GM12874 (cell line): ENCODE measurements around the gene CCT5.

Source experiments
- TF ChIP-seq, protein P1 (sequence below): IDR thresholded peaks from 2 replicates; pipeline ENCODE4 v1.5.1; 2011; ENCODE audit warnings: low read depth, mild to moderate bottlenecking, control low read depth, low read length, moderate library complexity; ENCODE audit not compliant: insufficient read depth

The CCT5 gene

DNA sequence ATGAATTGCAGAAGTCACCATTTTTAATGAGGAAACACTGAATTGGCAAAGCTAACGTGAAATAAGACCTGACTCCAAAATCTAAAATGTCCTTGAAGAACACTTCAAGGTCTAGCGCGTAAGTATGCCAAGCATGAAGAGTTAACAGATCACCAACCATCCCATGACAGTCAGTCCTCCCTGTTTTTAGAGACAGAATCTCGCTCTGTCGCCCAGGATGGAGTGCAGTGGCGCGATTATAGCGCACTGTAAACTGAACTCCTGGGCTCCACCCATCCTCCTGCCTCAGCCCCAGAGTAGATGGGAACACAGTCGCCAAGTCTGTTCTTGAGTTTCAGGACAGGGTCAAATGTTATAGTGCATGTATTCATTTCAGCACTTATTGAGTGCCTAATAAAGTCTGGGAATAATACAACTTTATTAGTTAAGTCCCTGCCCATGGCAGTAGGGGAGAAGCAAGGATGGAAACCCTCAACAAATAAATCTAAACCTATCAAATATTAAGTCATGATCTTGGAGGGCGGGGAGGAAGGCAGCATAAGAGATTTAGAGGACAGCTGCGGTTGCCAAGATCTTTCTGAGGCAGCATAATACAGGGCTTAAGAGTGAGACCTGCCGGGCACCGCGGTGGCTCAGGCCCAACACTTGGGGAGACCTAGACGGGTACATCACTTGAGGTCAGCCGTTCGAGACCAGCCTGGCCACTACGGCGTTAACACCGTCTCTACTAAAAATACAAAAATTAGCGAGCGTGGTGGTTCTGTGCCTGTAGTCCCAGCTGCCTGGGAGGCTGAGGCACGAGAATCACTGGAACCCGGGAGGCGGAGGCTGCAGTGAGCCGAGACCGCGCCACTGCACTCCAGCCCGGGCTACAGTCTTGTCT is 1.5 kb upstream of the CCT5 start:
- TF ChIP-seq, protein P1, sequence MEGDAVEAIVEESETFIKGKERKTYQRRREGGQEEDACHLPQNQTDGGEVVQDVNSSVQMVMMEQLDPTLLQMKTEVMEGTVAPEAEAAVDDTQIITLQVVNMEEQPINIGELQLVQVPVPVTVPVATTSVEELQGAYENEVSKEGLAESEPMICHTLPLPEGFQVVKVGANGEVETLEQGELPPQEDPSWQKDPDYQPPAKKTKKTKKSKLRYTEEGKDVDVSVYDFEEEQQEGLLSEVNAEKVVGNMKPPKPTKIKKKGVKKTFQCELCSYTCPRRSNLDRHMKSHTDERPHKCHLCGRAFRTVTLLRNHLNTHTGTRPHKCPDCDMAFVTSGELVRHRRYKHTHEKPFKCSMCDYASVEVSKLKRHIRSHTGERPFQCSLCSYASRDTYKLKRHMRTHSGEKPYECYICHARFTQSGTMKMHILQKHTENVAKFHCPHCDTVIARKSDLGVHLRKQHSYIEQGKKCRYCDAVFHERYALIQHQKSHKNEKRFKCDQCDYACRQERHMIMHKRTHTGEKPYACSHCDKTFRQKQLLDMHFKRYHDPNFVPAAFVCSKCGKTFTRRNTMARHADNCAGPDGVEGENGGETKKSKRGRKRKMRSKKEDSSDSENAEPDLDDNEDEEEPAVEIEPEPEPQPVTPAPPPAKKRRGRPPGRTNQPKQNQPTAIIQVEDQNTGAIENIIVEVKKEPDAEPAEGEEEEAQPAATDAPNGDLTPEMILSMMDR, result no peak

DNA sequence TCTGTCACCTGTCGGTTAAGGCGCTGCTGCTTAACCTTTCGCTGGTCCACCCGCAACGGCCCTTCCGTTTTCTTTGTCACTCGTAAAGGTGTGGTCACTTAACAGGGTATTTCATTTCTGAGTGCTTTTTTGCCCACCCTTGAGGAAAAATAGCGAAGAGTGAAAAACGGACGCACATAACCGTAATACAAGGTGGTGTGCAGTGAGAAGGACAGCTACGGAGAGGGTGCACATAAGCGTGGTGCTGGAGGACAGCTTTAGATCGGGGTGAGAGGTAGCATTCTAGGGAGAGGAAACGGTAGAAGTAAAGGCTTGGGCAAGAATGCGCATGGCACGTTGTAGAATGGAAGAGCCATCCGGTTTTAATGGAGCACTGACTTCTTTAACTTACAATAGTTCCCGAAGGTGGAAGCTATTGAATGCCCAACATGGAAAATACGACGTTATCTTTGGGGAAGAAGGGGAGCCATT is 761 bp downstream of the CCT5 start:
- TF ChIP-seq, protein P1, result no peak

- TF ChIP-seq, protein P1, result no peak
Observed at GRCh38 chr5:10251405-10251804, 1.3 kb downstream of the CCT5 start.

- TF ChIP-seq, protein P1, result no peak
Observed at GRCh38 chr5:10253390-10253789, 3.3 kb downstream of the CCT5 start.

GRCh38 chr5:10254686-10255085 is 4.6 kb downstream of the CCT5 start:
- TF ChIP-seq, protein P1, result no peak

- TF ChIP-seq, protein P1, result no peak
Observed at GRCh38 chr5:10257870-10258269, 7.8 kb downstream of the CCT5 start.

GRCh38 chr5:10259899-10260298 is 9.8 kb downstream of the CCT5 start:
- TF ChIP-seq, protein P1, result no peak
